HFFc6 (cell line): ENCODE data around the gene HOXA2. TPM values are rescaled to one million over a fixed set of nuclear protein-coding genes. Genes with fewer than 3 reads are reported as not detected.

ENCODE experiments used
- DNase-seq: peaks from one replicate; pipeline ENCODE4 v3.0.0-alpha.2; 2018
- H3K27ac Mint-ChIP-seq: 2 replicates; pipeline ENCODE4 v1.8.0; 2020; ENCODE audit warnings: mild to moderate bottlenecking, mixed read lengths
- H3K27me3 Mint-ChIP-seq: 2 replicates; pipeline ENCODE4 v1.8.0; 2021; ENCODE audit warnings: mild to moderate bottlenecking, moderate library complexity, mixed read lengths; ENCODE audit not compliant: insufficient read depth
- H3K36me3 Mint-ChIP-seq: 2 replicates; pipeline ENCODE4 v1.8.0; 2021; ENCODE audit warnings: low read depth, mixed read lengths
- H3K4me1 Mint-ChIP-seq: 2 replicates; pipeline ENCODE4 v1.8.0; 2020; ENCODE audit warnings: low read depth, mixed read lengths
- H3K4me3 Mint-ChIP-seq: 2 replicates; pipeline ENCODE4 v1.8.0; 2020; ENCODE audit warnings: mild to moderate bottlenecking, moderate library complexity, mixed read lengths
- H3K9me3 Mint-ChIP-seq: 2 replicates; pipeline ENCODE4 v1.8.0; 2020; ENCODE audit warnings: mild to moderate bottlenecking, mixed read lengths
- long read RNA-seq: library from polyadenylated mRNA; unstranded; transcript quantifications from one replicate; pipeline ENCODE4 v2.0.0, GENCODE V29; 2019
- total RNA-seq, 6 experiments: library from RNA; stranded (reverse); fragmentation: NEBNext Ultra II Directional; extraction: Animal tissue kit (Norgen Biotek cat#: 25700); gene quantifications; 2 replicates in 1 of 6; 3 replicates in 5 of 6; pipeline ENCODE4 v1.2.3, GENCODE V29; 2021
- TF ChIP-seq, protein P1 (sequence below): fragments of 200-600 bp; sonication (generic); IDR thresholded peaks from 2 replicates; pipeline ENCODE4 v1.5.0; 2021; ENCODE audit warnings: antibody characterized with exemption, mild to moderate bottlenecking

HOXA2 gene
- under 1 TPM in 3 of 6 experiments, not detected in 3; 0.10 to 0.17 (median 0.14) TPM for total RNA-seq
- long read RNA-seq: 0 reads

DNA sequence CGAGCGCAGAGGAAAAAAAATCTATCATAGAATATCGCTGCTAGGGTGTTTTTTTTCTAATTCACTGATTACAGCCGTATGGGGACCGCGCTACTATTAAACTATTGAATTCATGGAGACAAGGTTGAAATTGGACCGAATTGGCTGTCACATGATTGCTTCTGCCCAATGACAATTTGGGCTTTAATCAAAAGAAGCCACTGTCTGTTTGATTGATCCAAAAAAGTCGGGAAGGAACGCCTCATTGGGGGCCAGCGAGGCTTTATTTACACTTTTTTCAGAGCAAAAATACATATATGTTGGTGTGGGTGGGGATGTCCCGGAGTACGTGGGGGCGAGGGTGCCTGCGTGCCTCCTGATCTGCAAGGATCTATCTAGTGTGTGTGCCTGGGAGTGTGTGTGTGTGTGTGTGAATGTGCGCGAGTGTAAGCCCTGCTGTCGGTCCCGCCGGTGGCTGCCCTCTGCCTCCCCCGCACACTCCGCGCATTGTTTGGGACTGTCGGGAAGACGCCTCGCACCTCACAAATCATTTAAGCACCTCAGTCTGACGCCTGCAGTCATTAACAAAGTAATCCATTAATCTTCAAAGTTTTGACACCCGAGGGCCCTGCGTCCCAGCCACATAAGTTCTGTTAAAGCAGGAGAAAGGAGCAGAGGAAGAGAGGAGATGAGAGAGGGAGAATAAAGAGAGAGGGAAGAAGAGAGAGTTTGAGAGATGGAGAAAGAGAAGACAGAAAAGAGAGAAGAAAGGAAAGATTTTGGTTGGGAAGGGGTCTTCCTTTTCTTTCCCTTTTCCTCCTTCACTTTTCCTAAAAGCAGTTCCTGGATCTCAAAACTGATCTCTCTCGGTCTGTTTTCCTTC, at the start of gene HOXA2:
Gene HOXA2, minus strand, starts transcription at position 103 of the 862 bp plus-strand sequence. CDS start 183 bp downstream, outside the sequence.
- no peak within 1 kb of the TSS for H3K27ac Mint-ChIP-seq
- no peaks in the 10 kb centered on the region for H3K9me3 Mint-ChIP-seq
- no peak for DNase-seq
- H3K4me1 Mint-ChIP-seq: peaks cover 45% of the 10 kb centered on the region
- H3K27me3 Mint-ChIP-seq: peaks cover 44% of the 10 kb centered on the region
- TF ChIP-seq, protein P1, sequence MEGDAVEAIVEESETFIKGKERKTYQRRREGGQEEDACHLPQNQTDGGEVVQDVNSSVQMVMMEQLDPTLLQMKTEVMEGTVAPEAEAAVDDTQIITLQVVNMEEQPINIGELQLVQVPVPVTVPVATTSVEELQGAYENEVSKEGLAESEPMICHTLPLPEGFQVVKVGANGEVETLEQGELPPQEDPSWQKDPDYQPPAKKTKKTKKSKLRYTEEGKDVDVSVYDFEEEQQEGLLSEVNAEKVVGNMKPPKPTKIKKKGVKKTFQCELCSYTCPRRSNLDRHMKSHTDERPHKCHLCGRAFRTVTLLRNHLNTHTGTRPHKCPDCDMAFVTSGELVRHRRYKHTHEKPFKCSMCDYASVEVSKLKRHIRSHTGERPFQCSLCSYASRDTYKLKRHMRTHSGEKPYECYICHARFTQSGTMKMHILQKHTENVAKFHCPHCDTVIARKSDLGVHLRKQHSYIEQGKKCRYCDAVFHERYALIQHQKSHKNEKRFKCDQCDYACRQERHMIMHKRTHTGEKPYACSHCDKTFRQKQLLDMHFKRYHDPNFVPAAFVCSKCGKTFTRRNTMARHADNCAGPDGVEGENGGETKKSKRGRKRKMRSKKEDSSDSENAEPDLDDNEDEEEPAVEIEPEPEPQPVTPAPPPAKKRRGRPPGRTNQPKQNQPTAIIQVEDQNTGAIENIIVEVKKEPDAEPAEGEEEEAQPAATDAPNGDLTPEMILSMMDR: no peak
- peaks cover 43% of the 10 kb centered on the region for H3K36me3 Mint-ChIP-seq
- H3K4me3 Mint-ChIP-seq: peak within 1 kb of the TSS; percentile 29

DNA sequence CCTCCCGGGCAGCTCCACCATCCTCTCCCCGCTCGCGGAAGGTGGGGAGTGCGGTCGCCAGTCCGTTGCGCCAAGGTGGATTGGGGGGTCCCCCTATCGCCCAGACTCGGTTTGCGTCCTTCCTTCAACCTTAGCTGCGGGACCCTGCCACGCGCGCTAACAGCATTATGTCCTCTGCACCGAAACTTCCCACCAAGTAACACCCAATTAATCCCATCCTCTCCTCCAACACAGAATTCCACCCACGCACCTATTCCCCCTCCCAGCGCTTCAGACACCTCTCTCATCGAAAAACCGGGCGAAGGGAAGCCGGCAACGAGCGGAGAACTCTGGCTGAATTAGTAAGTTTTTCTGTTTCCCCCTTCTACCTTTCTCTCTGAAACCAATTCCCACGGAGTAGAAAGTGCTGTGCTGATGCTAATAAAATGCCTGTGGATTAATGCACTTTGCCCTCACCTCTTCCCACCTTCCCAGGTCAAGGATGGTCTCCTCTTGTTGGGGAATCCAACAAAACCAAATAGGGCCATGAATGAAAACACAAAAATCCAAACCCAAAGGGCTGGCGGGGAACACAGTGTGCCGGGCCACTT, 49.0 kb upstream of the HOXA2 start:
- TF ChIP-seq, protein P1: no peak
- peak overlapping the region; percentile 91 for H3K4me3 Mint-ChIP-seq
- no peak for DNase-seq
- H3K27me3 Mint-ChIP-seq: peaks cover 10% of the 10 kb centered on the region
- peak overlapping the region; percentile 91 for H3K27ac Mint-ChIP-seq
- peaks cover 5% of the 10 kb centered on the region for H3K36me3 Mint-ChIP-seq
- no peaks in the 10 kb centered on the region for H3K9me3 Mint-ChIP-seq
- peaks cover 66% of the 10 kb centered on the region for H3K4me1 Mint-ChIP-seq

DNA sequence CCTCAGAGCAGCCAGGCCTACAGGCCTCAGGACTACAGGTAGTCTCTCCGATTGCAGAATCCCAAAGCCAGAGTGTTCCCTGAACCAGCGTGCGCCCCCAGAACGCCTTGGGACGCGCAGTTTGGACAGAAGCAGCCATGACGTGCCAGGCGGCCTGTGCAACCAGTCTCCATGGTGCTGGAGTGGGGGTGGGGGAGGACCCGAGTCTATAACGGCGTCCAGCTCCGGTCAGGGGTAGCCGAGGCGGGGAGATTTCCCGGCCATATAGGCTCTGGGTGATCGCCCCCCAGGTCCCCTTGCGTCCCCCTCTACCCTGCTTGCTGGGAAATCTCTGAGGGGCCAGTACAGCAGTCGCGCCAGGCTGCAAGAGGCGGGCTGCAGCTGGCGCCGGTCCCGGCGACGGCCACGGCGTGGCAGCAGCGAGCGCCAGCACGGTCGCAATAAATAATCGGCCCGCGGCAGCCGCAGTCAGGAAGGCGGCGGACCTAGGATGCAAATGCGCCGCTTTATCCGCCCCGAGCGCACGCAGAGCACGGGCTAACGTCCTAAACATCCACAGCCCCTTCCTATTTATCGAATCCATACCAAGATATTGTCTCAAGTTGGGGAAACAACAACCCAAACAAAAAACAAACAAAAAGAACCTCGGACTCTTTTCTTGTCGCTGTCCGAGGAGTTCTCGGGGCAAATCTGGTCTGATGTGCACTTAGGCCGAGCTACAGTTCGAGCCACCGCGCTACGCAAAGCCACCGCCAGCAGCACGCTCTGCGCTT, 48.3 kb upstream of the HOXA2 start:
- peaks cover 65% of the 10 kb centered on the region for H3K4me1 Mint-ChIP-seq
- H3K36me3 Mint-ChIP-seq: peaks cover 5% of the 10 kb centered on the region
- TF ChIP-seq, protein P1: peak; percentile 91
- H3K27ac Mint-ChIP-seq: peak overlapping the region; percentile 91
- H3K9me3 Mint-ChIP-seq: no peaks in the 10 kb centered on the region
- DNase-seq: peak; percentile 71
- H3K4me3 Mint-ChIP-seq: peak overlapping the region; percentile 91
- H3K27me3 Mint-ChIP-seq: peaks cover 6% of the 10 kb centered on the region

DNA sequence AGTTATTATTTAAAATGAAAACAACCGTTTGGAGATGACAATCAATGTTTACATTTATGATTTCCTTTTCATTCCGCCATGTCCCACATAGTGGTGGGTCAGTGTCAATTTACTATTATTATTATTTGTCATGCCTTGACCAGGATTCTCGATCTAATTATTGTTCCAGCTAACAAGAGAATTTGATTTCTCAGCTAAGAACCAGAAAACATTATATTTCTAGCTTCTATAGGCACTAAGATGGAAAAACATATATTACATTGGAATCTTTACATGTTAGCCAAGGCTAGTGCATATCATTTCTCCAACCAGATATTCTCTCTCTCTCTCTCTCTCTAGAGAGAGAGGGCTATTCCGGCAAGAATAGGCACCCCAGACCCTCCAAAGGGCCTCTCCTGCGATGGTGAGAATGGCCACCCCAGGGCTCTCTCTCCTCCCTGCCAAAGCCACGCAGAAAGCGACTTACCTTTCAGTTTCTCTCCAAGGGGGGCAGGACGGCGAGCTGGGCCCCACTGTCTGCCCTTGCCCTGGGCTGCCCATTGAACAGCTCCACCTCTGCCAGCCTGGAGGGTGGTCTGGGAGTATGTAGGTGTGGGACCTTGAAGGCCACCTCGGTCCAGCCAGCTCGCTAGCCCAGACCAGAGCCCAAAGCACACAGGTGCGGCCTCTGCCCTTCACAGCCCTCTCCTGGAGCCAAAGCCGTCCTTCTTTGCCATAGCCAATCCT, 47.5 kb upstream of the HOXA2 start:
- Mint-ChIP-seq H3K4me1 (peaks cover 57% of the 10 kb centered on the region), H3K36me3 (peaks cover 8% of the 10 kb centered on the region), H3K4me3 (peak overlapping the region; percentile 91), H3K27ac (peak overlapping the region; percentile 50; the same call in 1 of the 2 replicates), H3K27me3 (peaks cover 3% of the 10 kb centered on the region), H3K9me3 (no peaks in the 10 kb centered on the region)
- TF ChIP-seq, protein P1: no peak
- DNase-seq: no peak
